ENCODE measurements around the gene GID8.

GID8 gene

DNA sequence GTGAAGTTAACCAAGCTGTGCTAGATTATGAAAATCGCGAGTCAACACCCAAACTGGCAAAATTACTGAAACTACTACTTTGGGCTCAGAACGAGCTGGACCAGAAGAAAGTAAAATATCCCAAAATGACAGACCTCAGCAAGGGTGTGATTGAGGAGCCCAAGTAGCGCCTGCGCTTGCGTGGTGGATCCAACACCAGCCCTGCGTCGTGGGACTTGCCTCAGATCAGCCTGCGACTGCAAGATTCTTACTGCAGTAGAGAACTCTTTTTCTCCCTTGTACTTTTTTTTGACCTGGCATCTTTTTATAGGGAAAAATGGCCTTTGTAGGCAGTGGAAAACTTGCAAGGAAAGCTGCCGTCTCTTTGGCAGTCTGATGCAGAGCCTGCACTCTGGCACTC lies 6.8 kb downstream of the GID8 start:
- DNase-seq, result no peak

DNA sequence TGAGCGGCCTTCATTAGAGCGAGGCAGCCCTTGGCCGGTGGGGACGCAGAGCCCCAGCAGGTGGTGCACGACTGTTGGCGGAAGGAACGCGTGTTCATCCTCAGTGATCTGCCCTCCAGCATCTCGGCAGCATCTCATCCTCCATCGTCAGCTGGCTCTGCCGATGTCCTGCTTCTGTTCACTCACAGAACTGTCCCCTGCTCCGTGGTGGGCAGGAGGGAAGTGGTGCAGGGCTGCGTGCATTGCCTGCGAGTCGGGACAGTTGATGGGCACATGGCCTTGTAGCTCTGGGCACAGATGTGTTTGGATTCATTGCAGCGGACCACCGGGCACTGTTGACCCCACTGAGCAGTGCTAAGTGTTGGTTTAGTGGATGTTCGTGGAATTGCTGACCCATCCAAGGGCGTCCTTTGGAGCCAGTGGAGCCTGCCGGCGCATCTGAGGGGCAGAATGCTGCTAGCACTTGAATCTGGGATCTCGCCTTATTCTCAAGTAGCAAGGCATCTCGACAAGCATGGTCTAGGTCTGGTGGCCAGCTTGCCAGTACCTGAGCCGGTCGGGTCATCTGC lies 7.9 kb downstream of the GID8 start:
- DNase-seq, result no peak

DNA sequence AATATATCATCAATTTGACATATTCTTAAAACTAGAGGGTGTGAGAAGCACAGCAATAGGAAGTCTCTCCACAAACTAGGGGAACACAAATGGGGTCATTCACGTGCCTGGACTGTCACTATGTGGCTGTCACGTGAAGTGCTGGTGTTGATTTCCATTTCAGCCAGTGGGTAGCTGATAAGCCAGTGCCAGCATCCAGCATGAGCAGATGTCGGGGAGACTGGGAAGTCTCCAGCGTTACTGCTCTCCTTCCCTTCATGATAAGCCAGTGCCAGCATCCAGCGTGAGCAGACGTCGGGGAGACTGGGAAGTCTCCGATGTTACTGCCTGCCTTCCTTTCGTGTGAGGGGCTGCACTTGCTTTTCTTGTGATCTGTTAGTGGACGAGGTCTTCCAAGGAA lies 9.0 kb downstream of the GID8 start:
- no peak for DNase-seq

DNA sequence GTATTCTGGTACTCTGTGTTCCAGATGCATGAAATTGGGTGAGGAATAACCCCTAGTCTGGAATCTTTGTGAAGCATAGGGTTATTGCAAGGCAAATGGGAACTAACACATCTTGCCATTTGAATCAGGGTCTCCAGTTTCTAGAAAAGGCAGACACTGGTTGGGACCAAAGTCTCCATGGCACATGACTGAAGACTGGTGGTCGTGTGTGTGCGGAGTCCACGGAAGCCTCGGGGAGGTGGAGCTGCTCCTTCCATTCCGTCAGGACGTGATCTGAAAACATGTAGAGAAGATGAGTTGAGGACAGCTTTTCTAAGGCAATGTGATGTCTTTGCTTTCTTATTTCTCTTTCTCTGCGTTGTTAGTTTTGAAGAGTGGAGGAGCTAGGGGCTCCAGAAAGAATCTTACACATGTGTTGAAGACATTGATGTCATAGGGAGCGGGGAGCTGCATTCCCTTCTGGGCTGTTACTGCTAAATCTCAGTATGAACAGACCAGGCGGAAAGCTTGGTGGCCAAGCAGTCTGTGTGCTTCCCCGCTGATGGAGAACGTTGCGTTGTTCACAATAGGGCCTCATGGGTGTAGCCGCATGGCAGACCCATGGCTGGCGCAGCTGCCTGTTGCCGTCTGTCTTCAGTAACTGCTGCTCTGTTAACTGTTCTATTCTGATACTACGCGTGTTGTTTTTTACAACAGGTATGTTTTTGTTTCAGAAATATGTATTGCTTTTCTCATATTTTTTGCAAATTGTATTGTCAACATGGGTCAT lies 9.8 kb downstream of the GID8 start:
- DNase-seq, result no peak

DNA sequence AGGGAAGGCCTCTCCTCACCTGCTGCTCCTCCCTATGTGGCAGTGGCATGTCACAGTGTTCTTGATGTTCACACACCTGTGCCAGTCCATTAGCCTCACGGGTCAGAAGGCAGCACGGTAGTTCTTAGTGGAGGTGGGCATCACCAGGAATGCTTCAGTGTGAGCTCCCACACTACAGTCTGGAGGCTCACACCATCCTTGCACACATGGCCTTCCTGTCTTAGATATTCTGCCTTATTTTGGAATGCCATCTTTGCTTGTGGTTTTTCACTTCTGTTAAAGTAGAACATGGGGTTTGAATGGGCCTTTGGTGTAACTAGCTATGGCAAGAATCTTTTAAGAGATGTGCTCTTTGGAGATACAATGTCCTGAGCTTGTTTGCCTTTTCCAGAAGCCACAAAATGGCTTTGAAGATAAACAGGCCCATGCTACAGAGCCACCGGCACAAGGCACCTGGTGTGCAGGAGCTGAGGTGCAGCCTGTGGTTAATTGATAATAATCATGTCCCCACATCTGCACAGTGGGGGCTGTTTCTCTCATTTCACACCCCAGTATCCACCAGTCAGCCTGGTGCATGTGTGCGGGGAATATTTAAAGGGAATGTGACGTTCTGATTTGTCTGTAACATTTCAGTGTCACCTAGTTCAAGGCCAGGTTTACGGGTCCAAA lies 11.3 kb downstream of the GID8 start:
- no peak for DNase-seq

DNA sequence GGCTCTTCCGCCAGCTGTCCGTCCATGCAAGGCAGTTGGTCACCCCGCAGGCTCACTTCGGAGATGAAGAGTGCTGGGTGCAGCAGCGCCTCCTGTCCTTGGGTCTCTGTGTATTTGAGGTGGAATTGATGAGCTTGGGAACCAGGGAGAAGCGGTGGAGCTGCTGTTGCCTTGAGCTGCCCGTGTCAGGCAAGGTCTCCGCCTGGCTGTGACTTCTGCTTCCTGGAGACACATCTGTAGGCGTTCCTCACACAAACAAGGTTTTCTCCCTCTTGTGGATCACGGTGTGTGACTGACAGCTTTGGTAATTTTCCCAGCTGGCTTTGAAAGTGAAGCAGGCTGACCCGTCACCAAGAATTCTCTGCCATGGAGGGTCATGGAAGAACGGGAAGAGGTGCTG lies 12.0 kb downstream of the GID8 start:
- DNase-seq, result no peak

DNA sequence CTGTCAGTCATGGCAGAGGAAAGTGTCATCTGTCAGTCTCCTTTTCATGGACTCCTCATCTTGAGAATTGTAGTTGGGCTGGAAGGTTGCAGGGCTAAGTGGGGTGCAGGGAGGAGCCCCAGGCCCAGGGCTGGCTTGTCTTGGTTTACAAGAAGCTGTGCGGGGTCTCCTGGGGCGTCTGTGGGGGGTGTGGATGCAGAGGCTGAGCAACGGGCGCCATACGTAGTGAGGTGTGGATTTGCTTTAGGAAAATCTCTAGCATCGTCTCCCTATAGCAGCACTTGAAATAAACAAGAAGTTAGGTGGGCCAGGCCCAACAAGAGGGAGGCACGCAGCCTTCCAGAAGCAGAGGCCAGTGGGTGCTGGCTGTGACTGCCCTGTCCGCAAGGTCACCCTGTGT lies 12.8 kb downstream of the GID8 start:
- no peak for DNase-seq

DNA sequence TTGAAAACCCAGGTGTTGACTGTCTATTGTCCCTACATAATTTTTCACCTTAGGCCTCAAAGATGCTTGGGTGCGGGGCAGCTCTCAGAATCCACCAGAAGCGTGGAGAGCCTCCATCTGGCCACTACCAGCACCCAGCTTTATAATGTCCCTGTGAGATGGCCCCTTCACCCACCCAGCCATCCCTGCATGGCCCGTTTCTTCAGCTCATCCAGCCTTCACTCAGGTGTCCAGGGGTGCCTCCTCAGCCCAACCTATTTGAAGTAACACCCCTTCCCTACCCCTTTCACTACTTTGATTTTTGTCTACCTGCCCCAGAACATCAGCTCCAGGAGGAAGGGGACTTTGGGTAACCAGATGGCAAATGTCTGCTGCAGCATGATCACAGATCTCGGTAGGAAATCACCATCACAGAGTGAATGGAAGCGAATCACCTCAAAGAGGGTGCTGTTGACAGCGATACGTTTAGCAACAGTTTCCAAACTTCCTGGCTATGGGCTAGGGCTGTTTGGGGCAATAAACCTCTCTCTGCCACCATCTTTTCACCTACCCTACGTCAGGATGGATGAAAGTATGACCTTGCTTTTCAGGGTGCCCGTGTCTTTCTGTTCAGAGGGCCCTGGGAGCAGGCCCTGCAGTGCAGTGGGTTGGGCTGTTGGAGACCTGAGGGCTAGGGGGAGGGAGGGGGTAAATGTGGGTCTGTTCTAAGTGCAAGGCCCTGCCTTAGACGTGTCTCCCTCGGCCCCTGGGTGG lies 13.4 kb downstream of the GID8 start:
- no peak for DNase-seq

DNA sequence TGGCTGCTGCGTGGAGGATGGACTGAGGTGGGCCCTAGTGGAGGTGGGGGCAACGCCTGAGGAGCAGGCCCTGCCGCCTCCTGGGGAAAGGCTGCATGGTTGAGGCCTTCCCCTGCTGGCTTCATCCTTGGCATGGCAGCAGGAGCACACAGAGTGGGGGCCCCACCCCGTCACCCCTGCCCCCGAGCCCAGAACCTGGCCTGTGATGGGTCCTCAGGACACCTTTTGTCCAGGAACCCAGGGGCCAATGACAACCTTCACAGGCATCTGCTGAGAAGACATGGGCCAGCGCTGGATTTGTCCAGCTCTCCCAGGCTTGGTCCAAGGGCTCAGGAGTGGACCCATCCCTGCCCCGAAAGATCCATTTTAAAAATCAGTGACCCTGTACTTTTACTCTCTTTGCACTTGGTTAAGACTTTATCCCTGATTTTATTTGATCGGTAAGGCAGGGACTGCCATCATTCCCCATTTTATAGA lies 14.0 kb downstream of the GID8 start:
- no peak for DNase-seq

DNA sequence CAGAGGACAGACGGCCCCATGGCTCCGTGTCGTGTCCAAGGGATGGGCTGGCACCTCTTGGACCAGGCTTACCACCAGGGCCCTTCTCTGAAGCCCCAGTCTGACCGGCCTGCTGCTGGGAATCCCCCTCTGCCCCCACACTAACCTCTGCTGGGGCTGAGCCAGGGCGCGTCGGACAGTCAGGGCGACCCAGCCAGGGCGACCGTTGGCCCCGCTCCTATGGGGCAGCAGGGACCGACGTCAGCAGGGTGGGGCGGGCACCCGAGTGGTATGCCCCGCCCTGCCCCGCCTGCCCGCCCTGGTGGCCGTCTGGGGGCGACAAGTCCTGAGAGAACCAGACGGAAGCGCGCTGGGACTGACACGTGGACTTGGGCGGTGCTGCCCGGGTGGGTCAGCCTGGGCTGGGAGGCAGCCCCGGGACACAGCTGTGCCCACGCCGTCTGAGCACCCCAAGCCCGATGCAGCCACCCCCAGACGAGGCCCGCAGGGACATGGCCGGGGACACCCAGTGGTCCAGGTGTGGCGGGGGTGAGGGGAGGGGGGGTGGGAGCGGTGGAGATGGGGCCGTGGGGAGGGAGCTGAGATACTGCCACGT lies 14.5 kb downstream of the GID8 start, which contains the start of gene SLC17A9:
TSS of gene SLC17A9 (plus strand) at position 337 of the 595 bp plus-strand sequence. CDS start at position 459, 122 bp downstream.
- DNase-seq, result no peak

DNA sequence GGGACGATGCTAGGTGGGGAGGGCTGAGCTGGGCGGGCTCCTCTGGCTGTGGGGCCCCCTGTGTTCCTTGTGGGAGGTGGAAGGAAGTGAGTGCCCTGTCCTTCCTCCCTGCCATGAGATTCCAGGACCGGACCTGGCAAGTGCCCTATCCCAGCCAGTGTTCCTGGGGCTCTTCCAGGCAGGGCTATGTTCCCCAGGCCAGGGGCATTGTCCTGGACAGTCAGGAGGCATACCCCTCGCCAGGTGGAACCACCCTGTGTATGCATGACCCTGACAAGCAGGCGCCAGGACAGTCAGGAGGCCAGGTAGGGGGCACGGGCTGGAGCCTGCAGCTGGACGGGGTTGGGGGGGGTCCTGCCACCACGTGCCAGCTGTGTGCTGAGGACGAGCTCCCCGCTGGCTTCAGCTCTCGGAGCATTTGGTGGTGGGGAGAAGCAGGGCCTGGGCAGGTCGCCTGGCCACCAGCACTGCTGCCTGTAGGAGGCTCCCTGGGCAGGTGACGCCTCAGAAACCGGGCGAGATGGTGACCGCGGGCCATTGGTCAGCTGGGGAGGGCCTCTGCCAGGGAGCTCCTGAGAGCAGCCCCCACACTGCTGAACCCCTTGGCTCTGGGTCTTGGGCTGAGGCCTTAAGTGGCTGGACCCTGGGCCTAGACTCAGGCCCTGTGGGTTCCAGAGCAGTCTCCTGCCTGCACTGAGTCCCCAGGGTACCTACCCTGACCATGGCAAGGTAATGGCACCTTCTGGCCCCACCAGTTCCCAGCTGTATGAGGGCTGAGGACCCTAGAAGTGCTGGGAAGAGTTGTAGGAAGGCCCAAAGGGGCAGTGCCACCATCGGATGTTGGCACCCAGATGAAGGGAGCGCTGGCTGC lies 15.3 kb downstream of the GID8 start:
- DNase-seq, result no peak

DNA sequence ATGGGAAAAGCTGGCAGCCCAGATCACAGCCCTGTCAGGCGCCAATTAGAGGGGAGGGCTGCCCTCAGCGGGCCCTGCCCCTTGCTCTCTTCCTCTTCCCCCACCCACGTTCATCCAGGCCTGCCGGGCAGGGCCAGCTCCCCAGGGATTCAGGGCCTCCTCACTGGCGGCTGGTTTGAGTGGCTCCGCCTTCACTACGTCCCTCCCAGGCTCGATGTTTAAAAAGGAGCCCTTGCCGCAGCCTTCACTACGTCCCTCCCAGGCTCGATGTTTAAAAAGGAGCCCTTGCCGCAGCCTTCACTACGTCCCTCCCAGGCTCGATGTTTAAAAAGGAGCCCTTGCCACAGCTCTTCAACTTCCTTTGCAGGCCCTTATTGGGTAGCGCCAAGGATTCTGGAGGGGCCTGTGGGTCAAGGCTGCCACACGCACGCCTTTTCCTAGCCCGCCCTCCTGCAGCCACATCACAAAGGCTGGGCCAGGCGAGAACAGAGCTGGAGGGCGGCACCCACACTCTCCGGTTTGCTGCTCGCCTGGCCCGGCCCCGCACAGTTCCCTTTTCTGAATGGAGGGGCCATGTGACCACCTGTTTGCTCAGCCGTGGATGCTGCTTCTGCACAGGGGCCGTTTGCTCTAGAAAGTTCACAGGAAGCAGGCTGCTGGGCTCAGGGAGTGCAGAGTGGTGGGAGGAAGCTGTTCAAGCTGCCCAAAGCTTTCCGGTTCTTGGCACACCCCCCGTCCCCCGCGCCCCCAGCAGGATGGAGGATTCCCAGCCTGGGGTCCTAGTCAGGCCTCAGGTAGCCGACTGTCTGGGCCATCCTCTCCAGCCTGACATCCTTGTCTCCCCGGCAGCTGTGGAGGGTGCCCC lies 16.1 kb downstream of the GID8 start:
- no peak for DNase-seq

DNA sequence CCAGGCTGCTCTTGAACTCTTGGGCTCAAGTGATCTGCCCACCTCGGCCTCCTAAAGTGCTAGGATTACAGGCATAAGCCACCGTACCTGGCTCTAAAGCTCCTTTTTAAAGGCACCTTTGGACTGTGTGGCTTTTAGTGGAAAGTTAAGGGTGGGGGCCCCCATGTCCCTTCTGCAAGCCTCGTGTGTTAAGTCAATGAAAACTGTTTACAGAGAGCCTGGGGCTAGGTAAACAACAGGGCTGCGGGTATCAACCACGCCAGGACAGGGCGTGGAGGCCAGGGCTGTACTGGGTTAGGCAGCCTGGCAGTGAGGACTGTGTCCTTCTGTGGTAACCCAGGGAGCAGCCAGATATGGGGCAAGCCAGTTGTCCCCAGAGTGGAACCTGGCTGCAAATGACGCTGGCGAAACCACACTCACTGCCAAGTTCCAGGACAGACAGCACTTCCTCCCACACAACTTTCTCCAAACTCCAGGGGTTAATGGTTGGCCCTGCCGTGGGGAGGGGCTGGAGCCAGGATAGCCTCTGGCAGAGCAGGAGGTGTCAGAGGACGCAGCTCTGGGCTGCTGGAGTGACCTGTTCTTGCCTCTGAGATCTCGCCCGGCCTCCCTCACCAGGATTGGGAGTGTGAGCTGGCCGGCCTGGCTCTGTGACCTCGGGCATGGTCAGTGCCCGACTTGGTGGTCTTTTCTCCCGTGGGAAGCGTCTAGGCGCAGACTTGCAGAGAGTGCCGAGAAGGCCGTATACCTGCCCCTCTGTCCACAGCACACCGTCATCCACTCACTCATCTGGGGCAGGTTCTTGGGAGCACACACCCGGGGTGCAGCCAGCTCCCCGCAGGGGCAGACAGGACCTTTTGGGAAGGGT lies 17.8 kb downstream of the GID8 start:
- DNase-seq, result no peak

DNA sequence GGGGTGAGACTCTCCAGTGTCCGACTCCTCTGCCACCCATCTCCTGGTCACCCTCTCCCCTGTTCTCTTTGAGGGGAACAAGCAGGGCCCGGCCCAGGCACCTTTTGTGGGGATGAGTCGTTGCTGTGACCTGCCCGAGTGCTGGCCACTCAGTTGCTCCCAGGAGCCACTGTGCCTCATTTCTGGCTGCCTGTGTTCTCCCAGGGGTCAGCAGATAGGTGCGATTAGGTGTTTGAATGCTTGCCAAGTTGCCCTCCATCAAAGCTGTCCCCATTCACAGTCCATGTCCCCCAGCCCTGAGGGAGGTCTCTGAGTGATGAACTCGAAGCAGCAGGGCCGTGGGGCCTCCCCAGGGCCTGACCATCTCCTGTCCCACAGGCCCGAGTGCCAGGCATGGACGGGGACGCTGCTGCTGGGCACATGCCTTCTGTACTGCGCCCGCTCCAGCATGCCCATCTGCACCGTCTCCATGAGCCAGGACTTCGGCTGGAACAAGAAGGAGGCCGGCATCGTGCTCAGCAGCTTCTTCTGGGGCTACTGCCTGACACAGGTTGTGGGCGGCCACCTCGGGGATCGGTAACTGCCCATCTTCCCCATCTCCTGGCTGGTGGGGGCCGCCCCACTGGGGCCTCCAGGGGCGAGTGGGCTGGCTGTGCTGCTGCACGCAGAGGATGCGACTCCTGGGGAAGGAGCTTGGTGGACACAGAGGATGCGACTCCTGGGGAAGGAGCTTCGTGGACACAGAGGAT lies 18.6 kb downstream of the GID8 start:
- DNase-seq, result no peak

DNA sequence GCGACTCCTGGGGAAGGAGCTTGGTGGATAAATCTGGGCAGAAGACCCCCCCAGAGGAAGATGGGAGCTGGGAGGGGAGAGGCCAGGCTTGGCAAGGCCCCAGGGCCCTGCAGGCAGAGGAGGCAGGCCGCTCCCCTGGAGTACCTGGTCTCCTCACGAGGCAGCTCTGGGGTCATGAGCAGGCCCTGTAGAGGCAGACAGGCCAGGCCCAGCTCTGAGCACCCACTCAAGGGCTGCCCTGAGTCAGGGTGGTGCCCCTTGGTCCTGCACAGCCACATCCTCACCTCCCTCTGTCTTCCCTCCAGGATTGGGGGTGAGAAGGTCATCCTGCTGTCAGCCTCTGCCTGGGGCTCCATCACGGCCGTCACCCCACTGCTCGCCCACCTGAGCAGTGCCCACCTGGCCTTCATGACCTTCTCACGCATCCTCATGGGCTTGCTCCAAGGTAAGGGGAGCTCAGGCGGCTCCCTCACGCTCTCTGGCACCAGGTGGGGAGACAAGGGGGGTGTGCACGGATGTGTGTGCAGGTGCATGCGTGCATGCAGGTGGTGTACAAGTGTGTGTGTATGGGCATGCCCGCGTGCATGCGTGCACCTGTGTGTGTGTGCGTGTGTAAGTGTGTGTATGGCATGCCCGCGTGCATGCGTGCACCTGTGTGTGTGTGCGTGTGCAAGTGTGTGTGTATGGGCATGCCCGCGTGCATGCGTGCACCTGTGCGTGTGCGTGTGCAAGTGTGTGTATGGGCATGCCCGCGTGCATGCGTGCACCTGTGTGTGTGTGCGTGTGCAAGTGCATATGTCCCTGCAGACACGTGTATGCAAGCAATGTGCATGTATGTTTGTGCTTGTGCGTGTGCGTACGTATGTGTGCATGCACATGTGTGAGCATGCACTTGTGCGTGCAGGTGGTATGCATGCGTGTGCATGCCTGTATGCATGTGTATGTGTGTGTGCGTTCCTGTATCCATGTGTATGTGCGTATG lies 19.5 kb downstream of the GID8 start:
- DNase-seq, result no peak

DNA sequence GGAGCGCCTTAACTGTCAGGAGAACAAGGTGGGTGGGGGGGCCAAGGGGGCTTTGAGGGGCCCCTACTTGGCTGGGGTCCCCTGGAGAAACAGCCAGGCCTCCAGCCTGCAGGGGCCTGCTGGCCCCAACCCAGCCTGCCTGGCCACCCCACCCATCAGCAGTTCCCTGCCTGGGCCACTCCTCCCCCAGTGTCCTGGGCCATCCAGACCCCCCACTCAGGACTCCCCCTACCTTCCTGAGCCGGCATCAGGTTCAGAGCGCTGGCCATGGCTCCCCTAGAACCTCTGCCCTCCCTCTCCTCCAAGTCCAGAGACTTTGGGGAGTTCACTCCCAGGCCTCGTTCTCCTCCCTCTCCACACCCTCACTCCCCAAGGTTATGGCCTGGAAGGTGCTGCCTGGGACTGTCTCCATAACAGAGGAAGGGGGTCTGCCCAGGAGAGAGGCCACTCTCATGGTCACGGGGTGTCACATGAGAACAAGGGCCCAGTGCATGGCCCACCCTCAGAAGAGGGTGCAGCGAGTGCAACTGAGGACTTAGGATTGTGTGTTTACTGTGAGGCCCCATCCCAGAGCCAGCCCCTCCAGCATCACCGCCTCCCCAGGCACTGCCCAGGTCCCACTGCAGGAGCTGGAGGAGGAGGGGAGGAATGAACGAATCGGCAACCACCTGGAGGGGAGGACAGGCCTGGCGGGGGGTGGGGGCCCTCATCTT lies 20.6 kb downstream of the GID8 start:
- no peak for DNase-seq
